GM18526 (cell line): ENCODE measurements around the gene BPIFB4.

Experiments used
- POLR2A ChIP-seq: IDR thresholded peaks from 3 replicates; pipeline ENCODE4 v1.6.1; 2011; ENCODE audit not compliant: insufficient read length; ENCODE audit errors: extremely low read depth

Gene BPIFB4

GRCh38 chr20:33095249-33095648 lies 15.8 kb downstream of the BPIFB4 start:
- no peak for TF ChIP-seq POLR2A

DNA sequence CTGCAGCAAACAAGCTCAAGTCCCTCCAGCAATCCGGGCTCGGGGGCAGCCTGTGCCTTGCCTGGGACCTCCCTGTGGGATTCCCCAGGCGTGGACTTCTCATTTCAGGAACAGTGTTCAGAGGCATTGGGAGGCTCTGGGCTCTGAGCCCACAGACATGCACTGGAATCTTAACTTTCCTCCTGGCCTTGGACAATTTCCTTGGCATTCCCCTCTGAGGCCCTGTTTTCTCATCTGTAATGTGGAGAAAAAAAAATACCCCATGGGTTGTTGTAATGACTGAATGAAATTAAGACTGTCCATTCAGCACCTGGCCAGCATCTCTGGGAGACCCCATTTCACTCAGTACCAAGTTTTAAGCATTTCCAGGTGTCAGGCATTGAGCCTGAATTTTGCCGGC lies 17.6 kb downstream of the BPIFB4 start:
- no peak for TF ChIP-seq POLR2A

GRCh38 chr20:33099843-33100538 lies 20.5 kb downstream of the BPIFB4 start:
- no peak for TF ChIP-seq POLR2A

- TF ChIP-seq POLR2A = no peak
Measured at GRCh38 chr20:33103556-33103955, 24.1 kb downstream of the BPIFB4 start.

- no peak for TF ChIP-seq POLR2A
Measured at GRCh38 chr20:33104336-33104735, 24.9 kb downstream of the BPIFB4 start.

- no peak for TF ChIP-seq POLR2A
Measured at GRCh38 chr20:33105316-33105924, 26.0 kb downstream of the BPIFB4 start.

DNA sequence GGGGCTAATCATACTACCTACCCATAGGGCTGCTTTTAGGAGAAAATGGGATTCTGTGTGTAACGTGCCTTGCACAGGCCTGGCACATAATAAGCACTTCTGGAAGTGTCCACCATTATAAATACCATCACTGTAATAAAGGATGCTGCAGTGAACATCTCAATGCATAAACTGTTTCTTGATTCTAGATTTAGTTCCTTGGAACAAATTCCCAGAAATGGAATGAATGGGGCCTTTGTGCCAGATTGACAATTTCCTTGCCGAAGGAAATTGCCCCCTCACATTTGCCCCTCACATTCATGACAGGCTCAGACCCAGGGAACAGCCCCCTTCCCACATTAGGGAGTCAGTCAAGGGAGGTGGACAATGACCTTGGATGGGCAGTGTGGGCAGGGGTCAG lies 29.2 kb downstream of the BPIFB4 start:
- TF ChIP-seq POLR2A = no peak

- no peak for TF ChIP-seq POLR2A
Measured at GRCh38 chr20:33110147-33110825, 30.8 kb downstream of the BPIFB4 start.

DNA sequence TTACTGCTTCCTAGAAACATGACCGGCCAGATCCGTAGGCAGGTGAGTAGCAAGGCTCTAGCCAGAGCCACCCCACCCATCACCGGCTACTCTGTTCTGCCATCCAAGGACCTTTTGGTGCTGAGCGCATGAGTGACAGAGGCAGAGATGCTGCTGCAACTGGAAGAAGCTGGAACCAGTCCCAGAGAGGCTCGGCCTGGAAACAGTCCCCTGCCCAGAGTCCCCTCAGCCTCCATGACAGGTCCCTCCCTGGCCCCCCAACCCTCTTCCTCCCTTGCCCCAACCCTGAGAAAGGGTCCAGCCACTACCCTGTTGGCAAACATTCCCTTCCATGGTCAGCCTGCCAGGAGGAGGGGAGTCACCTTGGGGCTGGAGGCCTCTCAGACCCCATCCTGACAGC lies 31.9 kb downstream of the BPIFB4 start:
- TF ChIP-seq POLR2A = no peak

- TF ChIP-seq POLR2A = no peak
Measured at GRCh38 chr20:33112547-33113386, 33.3 kb downstream of the BPIFB4 start.

DNA sequence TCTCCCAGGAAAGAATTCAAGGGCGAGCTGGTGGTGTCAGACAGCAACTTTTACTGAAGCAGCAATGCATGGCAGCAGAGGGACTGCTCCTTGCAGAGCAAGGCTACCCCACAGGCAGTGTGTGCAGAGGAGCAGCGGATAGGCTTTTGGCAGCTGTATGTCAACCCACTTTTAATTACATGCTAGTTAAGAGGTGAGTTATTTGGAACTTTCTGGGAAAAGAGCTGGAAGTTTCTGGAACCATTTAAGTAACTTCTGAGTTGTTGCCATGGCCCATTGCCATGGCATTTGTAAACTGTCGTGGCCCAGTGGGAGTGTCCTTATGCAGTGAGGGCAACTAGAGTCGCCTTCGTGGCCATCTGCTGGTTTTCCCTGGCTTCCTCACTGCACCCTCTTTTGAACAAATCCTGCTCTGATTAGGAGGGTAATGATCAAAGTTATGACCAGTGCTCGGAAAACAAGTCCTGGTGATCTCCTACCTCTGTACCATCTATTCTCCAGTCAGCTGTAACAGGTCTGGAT lies 34.0 kb downstream of the BPIFB4 start:
- TF ChIP-seq POLR2A = no peak

DNA sequence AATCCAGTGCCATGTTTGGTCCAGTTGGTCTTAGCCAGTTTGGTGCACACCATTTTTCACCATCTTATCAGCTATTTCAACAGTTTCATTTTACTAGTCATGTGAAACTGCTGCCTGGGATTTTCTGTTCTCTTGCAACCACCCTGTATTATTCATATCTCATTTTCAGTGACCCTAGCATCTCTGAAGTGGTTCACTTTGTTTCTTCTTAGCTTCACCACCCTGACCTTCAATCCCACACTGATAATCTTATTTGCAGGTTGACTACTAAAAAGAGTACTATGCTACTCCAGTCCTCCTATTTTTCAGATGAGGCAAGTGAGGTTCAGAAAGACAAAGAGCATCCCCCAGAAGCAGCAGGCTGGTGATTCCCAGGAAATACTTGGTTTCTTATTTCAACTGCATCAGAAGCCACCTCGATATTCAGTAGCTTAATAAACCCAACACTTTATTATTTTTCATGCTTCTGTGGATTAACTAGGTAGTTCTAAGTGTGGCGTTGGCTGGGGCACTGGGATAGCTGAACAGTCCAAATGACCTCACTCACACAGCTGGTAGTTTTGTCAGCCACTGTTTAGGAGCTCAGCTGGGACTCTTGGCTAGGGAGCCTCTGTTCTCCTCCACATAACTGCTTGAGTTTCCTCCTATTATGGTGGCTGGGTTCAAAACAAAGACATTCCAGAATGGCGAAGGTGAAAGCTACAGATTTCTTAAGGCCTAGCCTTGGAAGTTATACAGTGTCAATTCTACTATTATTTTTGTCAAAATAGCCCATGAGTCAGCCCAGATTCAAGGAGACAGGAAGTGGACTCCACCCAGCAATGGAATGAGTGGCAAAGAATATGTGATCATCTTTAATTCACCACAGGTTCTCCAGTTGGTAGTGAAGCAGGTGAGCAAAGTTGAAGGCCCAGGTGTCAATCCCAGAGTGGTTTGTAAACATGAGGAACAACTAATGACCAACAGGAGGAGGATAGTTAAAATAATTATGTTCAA lies 40.6 kb downstream of the BPIFB4 start:
- no peak for TF ChIP-seq POLR2A

DNA sequence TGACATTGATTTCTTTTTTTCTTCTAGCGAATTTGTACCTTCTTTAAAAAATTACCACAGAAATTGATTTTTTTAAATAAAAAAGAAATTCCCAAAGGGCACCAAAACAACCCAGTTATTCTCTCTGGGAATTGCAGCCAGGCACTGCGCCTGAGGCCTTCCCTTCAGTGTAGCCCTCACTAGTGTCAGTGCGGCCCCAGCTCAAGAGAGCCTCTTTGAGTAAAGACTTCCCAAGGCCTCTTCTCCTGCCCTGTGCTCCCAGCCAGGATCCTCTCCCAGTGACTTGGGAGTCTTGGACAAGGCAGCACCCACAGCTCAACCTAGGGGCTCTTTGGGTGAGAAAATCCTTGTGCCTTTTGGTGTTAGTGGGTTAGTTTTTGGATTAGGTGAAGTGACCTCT lies 41.5 kb downstream of the BPIFB4 start:
- no peak for TF ChIP-seq POLR2A

GRCh38 chr20:33124261-33124660 lies 44.8 kb downstream of the BPIFB4 start:
- TF ChIP-seq POLR2A = no peak

GRCh38 chr20:33124994-33125393 lies 45.6 kb downstream of the BPIFB4 start:
- no peak for TF ChIP-seq POLR2A

GRCh38 chr20:33125983-33126382 lies 46.5 kb downstream of the BPIFB4 start:
- TF ChIP-seq POLR2A = no peak
